HEK293 (cell line): Measurements from ENCODE around the gene PHLPP2.

Source experiments
- CTCF ChIA-PET: fragments of 350-600 bp; formaldehyde crosslinking; extraction: SDS; loops from one replicate; lab custom pipeline; 2021; ENCODE audit warnings: antibody characterized with exemption; lab: Yijun Ruan, JAX
- POLR2A ChIA-PET: fragments of 300-600 bp; formaldehyde crosslinking; extraction: SDS; loops from one replicate; lab custom pipeline; 2020; ENCODE audit warnings: antibody characterized with exemption, inconsistent platforms; lab: Yijun Ruan, JAX
- H3K27ac ChIP-seq: fragments of 200-500 bp; sonication (Bioruptor generic); 2 replicates; pipeline ENCODE4 v1.5.1; 2014; ENCODE audit warnings: low read depth, low read length, control low read depth, inconsistent platforms; ENCODE audit errors: extremely low read depth
- H3K36me3 ChIP-seq, 2 experiments: fragments of 200-500 bp in 1 of 2; sonication (Bioruptor generic) in 1 of 2; 1 replicate in 1 of 2; 2 replicates in 1 of 2; pipeline ENCODE4 v1.5.1; 2014 to 2017; ENCODE audit warnings: inconsistent platforms in 2 of 2, low read length in 2 of 2; ENCODE audit not compliant: control insufficient read depth in 2 of 2, insufficient read depth in 1 of 2
- H3K4me1 ChIP-seq: fragments of 200-500 bp; sonication (Bioruptor generic); 2 replicates; pipeline ENCODE4 v1.5.1; 2014; ENCODE audit warnings: mild to moderate bottlenecking, low read length, inconsistent platforms; ENCODE audit not compliant: control insufficient read depth, insufficient read depth
- H3K4me3 ChIP-seq: 2 replicates; pipeline ENCODE4 v1.5.1; 2011; ENCODE audit warnings: low read depth, mild to moderate bottlenecking, control low read depth, low read length, moderate library complexity
- H3K9me3 ChIP-seq: fragments of 200-500 bp; sonication (Bioruptor generic); 2 replicates; pipeline ENCODE4 v1.5.1; 2014; ENCODE audit warnings: low read depth, low read length, inconsistent platforms; ENCODE audit not compliant: control insufficient read depth, insufficient read depth
- BCL11B ChIP-seq: fragments of 450-650 bp; formaldehyde crosslinking; IDR thresholded peaks from 2 replicates; pipeline ENCODE4 v1.5.1; 2016; ENCODE audit warnings: low read depth, missing biosample characterization, missing genetic modification characterization
- MYNN ChIP-seq: fragments of 450-650 bp; formaldehyde crosslinking; IDR thresholded peaks from 2 replicates; pipeline ENCODE4 v1.5.1; 2016; ENCODE audit warnings: missing biosample characterization, missing genetic modification characterization, borderline replicate concordance
- OVOL3 ChIP-seq: fragments of 450-650 bp; formaldehyde crosslinking; IDR thresholded peaks from 2 replicates; pipeline ENCODE4 v1.5.1; 2016; ENCODE audit warnings: missing biosample characterization, missing genetic modification characterization
- SETDB1 ChIP-seq: IDR thresholded peaks from one replicate; pipeline ENCODE4 v1.6.1; 2017; ENCODE audit warnings: mild to moderate bottlenecking, low read length, moderate library complexity, mixed read lengths; ENCODE audit not compliant: insufficient read length
- SP2 ChIP-seq: fragments of 450-650 bp; formaldehyde crosslinking; IDR thresholded peaks from 2 replicates; pipeline ENCODE4 v1.5.1; 2016; ENCODE audit warnings: missing biosample characterization, missing genetic modification characterization
- ZNF112 ChIP-seq: fragments of 450-650 bp; formaldehyde crosslinking; IDR thresholded peaks from 2 replicates; pipeline ENCODE4 v1.5.0; 2017; ENCODE audit warnings: missing biosample characterization, missing genetic modification characterization
- ZNF19 ChIP-seq: fragments of 450-650 bp; formaldehyde crosslinking; IDR thresholded peaks from 2 replicates; pipeline ENCODE4; 2016; ENCODE audit warnings: missing biosample characterization, missing genetic modification characterization, low read depth
- ZNF248 ChIP-seq: fragments of 450-650 bp; formaldehyde crosslinking; IDR thresholded peaks from 2 replicates; pipeline ENCODE4 v1.5.1; 2017; ENCODE audit warnings: missing biosample characterization, missing genetic modification characterization
- ZNF324 ChIP-seq: fragments of 450-650 bp; formaldehyde crosslinking; IDR thresholded peaks from 2 replicates; pipeline ENCODE4 v1.5.1; 2016; ENCODE audit warnings: missing biosample characterization, missing genetic modification characterization
- ZNF433 ChIP-seq: fragments of 450-650 bp; formaldehyde crosslinking; IDR thresholded peaks from 2 replicates; pipeline ENCODE4 v1.5.1; 2016; ENCODE audit warnings: missing biosample characterization, missing genetic modification characterization, low read depth
- ZNF48 ChIP-seq: fragments of 450-650 bp; formaldehyde crosslinking; IDR thresholded peaks from 2 replicates; pipeline ENCODE4 v1.5.1; 2016; ENCODE audit warnings: missing biosample characterization, missing genetic modification characterization
- ZNF514 ChIP-seq: fragments of 450-650 bp; formaldehyde crosslinking; IDR thresholded peaks from 2 replicates; pipeline ENCODE4 v1.5.1; 2016; ENCODE audit warnings: missing biosample characterization, missing genetic modification characterization
- ZNF529 ChIP-seq: fragments of 450-650 bp; formaldehyde crosslinking; IDR thresholded peaks from 2 replicates; pipeline ENCODE4 v1.5.1; 2017; ENCODE audit warnings: missing genetic modification characterization, missing biosample characterization; ENCODE audit not compliant: insufficient replicate concordance
- ZNF555 ChIP-seq: fragments of 450-650 bp; formaldehyde crosslinking; conservative IDR thresholded peaks from 2 replicates; pipeline ENCODE4 v1.5.1; 2017; ENCODE audit warnings: missing biosample characterization, mild to moderate bottlenecking, missing genetic modification characterization, inconsistent platforms
- ZNF560 ChIP-seq: fragments of 450-650 bp; formaldehyde crosslinking; IDR thresholded peaks from 2 replicates; pipeline ENCODE4 v1.5.1; 2017; ENCODE audit warnings: missing biosample characterization, missing genetic modification characterization, borderline replicate concordance
- ZNF654 ChIP-seq: fragments of 450-650 bp; formaldehyde crosslinking; IDR thresholded peaks from 2 replicates; pipeline ENCODE4 v1.5.1; 2016; ENCODE audit warnings: low read depth, missing biosample characterization, missing genetic modification characterization
- ZNF707 ChIP-seq: fragments of 450-650 bp; formaldehyde crosslinking; IDR thresholded peaks from 2 replicates; pipeline ENCODE4 v1.5.1; 2016; ENCODE audit warnings: missing biosample characterization, missing genetic modification characterization
- TF ChIP-seq, protein P1 (sequence below): fragments of 450-650 bp; formaldehyde crosslinking; optimal IDR thresholded peaks from 2 replicates; pipeline ENCODE3; 2016; ENCODE audit warnings: missing biosample characterization, mild to moderate bottlenecking, missing genetic modification characterization
- TF ChIP-seq, protein P2 (sequence below): fragments of 450-650 bp; formaldehyde crosslinking; IDR thresholded peaks from 2 replicates; pipeline ENCODE4 v1.5.1; 2016; ENCODE audit warnings: missing biosample characterization, missing genetic modification characterization, borderline replicate concordance
- TF ChIP-seq, protein P3 (sequence below): fragments of 450-650 bp; formaldehyde crosslinking; IDR thresholded peaks from 2 replicates; pipeline ENCODE4 v1.5.1; 2016; ENCODE audit warnings: missing biosample characterization, missing genetic modification characterization

PHLPP2 gene

DNA sequence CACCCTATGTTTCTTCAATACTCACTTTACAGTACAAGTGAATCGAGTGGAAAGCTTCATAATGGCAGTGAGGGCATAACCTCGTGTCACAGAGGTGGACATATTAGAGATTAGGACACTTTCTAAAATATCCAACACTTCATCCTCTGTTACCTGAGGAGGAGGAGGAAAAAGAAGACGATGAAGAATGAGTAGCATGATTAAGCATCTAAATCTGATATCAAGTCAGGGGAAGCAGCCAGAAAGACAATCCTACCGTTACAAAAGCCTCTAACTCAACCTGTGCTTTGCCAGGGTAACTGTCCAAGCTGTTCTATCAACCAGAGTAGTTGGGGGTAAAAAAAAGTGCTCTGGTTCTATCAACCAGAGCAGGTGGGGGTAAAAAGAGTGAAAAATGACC is 23.7 kb upstream of the PHLPP2 start:
- Histone ChIP-seq H3K9me3 (no peaks in the 10 kb centered on the region), H3K36me3 (peaks cover 36 to 65% of the 10 kb centered on the region in 2 experiments), H3K27ac (no peak overlapping the region), H3K4me1 (no peaks in the 10 kb centered on the region), H3K4me3 (no peak overlapping the region)
- ChIA-PET POLR2A (no interaction called here), CTCF (interaction anchor here (1.2 kb wide), 1 partner anchor 207 kb away, joined by 3 read pairs; no protein-coding TSS in a partner anchor)
- no peak for TF ChIP-seq BCL11B (tag by site-specific recombination)
- no peak for TF ChIP-seq ZNF433 (tag by site-specific recombination)
- no peak for TF ChIP-seq ZNF19
- no peak for TF ChIP-seq ZNF514 (tag by site-specific recombination)
- TF ChIP-seq ZNF529: no peak
- TF ChIP-seq ZNF707 (tag by site-specific recombination): no peak
- TF ChIP-seq ZNF112 (tag by site-specific recombination): no peak
- TF ChIP-seq ZNF48 (tag by site-specific recombination): no peak
- no peak for TF ChIP-seq MYNN (tag by site-specific recombination)
- TF ChIP-seq, protein P1, sequence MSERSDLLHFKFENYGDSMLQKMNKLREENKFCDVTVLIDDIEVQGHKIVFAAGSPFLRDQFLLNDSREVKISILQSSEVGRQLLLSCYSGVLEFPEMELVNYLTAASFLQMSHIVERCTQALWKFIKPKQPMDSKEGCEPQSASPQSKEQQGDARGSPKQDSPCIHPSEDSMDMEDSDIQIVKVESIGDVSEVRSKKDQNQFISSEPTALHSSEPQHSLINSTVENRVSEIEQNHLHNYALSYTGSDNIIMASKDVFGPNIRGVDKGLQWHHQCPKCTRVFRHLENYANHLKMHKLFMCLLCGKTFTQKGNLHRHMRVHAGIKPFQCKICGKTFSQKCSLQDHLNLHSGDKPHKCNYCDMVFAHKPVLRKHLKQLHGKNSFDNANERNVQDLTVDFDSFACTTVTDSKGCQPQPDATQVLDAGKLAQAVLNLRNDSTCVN (tag by site-specific recombination): no peak
- TF ChIP-seq SP2: no peak
- no peak for TF ChIP-seq ZNF555 (tag by site-specific recombination)
- no peak for TF ChIP-seq SETDB1
- no peak for TF ChIP-seq OVOL3 (tag by site-specific recombination)
- no peak for TF ChIP-seq ZNF248 (tag by site-specific recombination)
- TF ChIP-seq ZNF560 (tag by site-specific recombination): no peak

DNA sequence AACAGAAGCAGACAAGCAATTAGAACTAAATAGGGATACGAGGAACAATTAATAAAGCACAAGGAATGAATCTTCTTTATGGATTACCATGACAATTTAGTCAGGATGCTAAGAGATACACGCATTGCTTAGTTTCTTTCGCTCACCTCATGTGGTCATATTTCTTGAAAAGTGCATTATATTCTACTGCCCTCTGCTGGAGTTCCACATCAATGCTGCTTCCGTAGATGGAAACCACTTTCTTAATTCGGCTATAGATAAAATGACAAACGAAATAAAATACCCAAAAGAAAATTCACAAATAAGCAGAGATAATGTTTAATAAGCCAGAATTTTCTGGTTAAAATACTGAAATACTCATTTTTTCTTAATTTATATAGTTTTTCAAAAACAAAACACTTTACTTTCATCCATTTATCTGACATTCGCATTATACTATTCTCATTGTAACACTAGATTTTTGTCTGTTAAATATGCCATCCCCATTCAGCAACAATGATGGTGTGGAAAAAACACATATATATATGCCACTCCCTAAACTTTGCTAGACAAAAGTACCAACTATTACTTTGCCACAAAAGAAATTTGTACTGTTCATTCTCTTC is 22.0 kb upstream of the PHLPP2 start:
- Histone ChIP-seq H3K27ac (no peak overlapping the region), H3K36me3 (peaks cover 41 to 70% of the 10 kb centered on the region in 2 experiments), H3K9me3 (no peaks in the 10 kb centered on the region), H3K4me1 (no peaks in the 10 kb centered on the region), H3K4me3 (no peak overlapping the region)
- TF ChIP-seq ZNF324 (tag by site-specific recombination) (no peak), ZNF654 (tag by site-specific recombination) (peak; percentile 59)
- TF ChIP-seq, protein P2, sequence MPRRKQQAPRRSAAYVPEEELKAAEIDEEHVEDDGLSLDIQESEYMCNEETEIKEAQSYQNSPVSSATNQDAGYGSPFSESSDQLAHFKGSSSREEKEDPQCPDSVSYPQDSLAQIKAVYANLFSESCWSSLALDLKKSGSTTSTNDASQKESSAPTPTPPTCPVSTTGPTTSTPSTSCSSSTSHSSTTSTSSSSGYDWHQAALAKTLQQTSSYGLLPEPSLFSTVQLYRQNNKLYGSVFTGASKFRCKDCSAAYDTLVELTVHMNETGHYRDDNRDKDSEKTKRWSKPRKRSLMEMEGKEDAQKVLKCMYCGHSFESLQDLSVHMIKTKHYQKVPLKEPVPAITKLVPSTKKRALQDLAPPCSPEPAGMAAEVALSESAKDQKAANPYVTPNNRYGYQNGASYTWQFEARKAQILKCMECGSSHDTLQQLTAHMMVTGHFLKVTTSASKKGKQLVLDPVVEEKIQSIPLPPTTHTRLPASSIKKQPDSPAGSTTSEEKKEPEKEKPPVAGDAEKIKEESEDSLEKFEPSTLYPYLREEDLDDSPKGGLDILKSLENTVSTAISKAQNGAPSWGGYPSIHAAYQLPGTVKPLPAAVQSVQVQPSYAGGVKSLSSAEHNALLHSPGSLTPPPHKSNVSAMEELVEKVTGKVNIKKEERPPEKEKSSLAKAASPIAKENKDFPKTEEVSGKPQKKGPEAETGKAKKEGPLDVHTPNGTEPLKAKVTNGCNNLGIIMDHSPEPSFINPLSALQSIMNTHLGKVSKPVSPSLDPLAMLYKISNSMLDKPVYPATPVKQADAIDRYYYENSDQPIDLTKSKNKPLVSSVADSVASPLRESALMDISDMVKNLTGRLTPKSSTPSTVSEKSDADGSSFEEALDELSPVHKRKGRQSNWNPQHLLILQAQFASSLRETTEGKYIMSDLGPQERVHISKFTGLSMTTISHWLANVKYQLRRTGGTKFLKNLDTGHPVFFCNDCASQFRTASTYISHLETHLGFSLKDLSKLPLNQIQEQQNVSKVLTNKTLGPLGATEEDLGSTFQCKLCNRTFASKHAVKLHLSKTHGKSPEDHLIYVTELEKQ: no peak
- TF ChIP-seq, protein P3, sequence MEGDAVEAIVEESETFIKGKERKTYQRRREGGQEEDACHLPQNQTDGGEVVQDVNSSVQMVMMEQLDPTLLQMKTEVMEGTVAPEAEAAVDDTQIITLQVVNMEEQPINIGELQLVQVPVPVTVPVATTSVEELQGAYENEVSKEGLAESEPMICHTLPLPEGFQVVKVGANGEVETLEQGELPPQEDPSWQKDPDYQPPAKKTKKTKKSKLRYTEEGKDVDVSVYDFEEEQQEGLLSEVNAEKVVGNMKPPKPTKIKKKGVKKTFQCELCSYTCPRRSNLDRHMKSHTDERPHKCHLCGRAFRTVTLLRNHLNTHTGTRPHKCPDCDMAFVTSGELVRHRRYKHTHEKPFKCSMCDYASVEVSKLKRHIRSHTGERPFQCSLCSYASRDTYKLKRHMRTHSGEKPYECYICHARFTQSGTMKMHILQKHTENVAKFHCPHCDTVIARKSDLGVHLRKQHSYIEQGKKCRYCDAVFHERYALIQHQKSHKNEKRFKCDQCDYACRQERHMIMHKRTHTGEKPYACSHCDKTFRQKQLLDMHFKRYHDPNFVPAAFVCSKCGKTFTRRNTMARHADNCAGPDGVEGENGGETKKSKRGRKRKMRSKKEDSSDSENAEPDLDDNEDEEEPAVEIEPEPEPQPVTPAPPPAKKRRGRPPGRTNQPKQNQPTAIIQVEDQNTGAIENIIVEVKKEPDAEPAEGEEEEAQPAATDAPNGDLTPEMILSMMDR (tag by site-specific recombination): peak; percentile 56; the same call in 1 of the 2 replicates
- CTCF ChIA-PET: no interaction called here
- POLR2A ChIA-PET: no interaction called here
